Muscle layer of duodenum (tissue), 2 donors: Measurements from ENCODE around the gene RPUSD2.
A peak's percentile ranks its signal among the peaks of the same experiment; 100 is the strongest.

ENCODE experiments used
- H3K27ac ChIP-seq: one replicate; pipeline ENCODE4 v1.7.0; 2013; ENCODE audit warnings: mild to moderate bottlenecking, low read length
- H3K27me3 ChIP-seq: one replicate; pipeline ENCODE4 v1.7.0; 2013; ENCODE audit warnings: low read depth, mild to moderate bottlenecking, control low read depth, low read length
- H3K36me3 ChIP-seq, 2 donors: one replicate each; pipeline ENCODE4 v1.7.0; 2013; ENCODE audit warnings: low read length in 2 of 2, control low read depth in 1 of 2, mild to moderate bottlenecking in 1 of 2; ENCODE audit not compliant: insufficient read depth in 2 of 2, control insufficient read depth in 1 of 2
- H3K4me1 ChIP-seq, 2 donors: one replicate each; pipeline ENCODE4 v1.7.0; 2013; ENCODE audit warnings: low read length in 2 of 2, mild to moderate bottlenecking in 2 of 2, control low read depth in 1 of 2, moderate library complexity in 1 of 2; ENCODE audit not compliant: insufficient read depth in 2 of 2, control insufficient read depth in 1 of 2
- H3K4me3 ChIP-seq, 2 donors: one replicate each; pipeline ENCODE4 v1.7.0; 2013; ENCODE audit warnings: low read length in 2 of 2, low read depth in 1 of 2, mild to moderate bottlenecking in 1 of 2
- H3K9me3 ChIP-seq, 2 donors: one replicate each; pipeline ENCODE4 v1.7.0; 2013; ENCODE audit warnings: low read length in 2 of 2, control low read depth in 1 of 2, mild to moderate bottlenecking in 1 of 2; ENCODE audit not compliant: control insufficient read depth in 1 of 2
- donor health status: healthy.

The RPUSD2 gene

GRCh38 chr15:40594429-40594836 is 25.3 kb downstream of the RPUSD2 start:
- H3K4me1 ChIP-seq: peaks cover 0 to 7% of the 10 kb centered on the region in 2 donors
- peaks cover 0 to 3% of the 10 kb centered on the region in 2 donors for H3K36me3 ChIP-seq
- peak overlapping the region; percentile 83 to 90 for H3K4me3 ChIP-seq
- peak overlapping the region; percentile 99 for H3K27ac ChIP-seq
- no peaks in the 10 kb centered on the region for H3K27me3 ChIP-seq
- H3K9me3 ChIP-seq: no peaks in the 10 kb centered on the region

DNA sequence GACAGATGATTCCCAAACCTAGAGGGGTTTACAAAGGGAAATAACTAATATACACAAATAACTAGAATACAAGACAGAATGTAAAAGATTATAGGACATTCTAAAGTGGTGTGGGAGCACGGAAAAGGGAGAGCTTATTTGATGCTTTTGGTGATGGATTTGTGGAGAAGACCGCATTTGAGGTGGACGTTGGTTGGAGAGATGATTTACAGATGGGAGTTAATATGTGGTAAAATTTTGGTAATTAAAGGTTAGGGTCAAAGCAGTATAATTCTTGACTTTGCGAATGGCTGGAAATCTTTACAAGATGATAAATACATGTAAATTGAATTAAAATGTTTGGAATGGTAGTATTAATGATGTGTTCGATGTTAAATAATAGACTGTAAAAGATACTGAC is 26.1 kb downstream of the RPUSD2 start:
- H3K36me3 ChIP-seq: peaks cover 0 to 3% of the 10 kb centered on the region in 2 donors
- H3K27ac ChIP-seq: no peak overlapping the region
- peak overlapping the region in 1 of 2 donors; percentile 90 for H3K4me3 ChIP-seq
- H3K9me3 ChIP-seq: no peaks in the 10 kb centered on the region
- H3K27me3 ChIP-seq: no peaks in the 10 kb centered on the region
- peaks cover 0 to 7% of the 10 kb centered on the region in 2 donors for H3K4me1 ChIP-seq

GRCh38 chr15:40595773-40596172 is 26.7 kb downstream of the RPUSD2 start:
- no peaks in the 10 kb centered on the region for H3K9me3 ChIP-seq
- peaks cover 0 to 3% of the 10 kb centered on the region in 2 donors for H3K36me3 ChIP-seq
- no peaks in the 10 kb centered on the region for H3K27me3 ChIP-seq
- H3K4me3 ChIP-seq: no peak overlapping the region
- no peak overlapping the region for H3K27ac ChIP-seq
- H3K4me1 ChIP-seq: peaks cover 0 to 7% of the 10 kb centered on the region in 2 donors

DNA sequence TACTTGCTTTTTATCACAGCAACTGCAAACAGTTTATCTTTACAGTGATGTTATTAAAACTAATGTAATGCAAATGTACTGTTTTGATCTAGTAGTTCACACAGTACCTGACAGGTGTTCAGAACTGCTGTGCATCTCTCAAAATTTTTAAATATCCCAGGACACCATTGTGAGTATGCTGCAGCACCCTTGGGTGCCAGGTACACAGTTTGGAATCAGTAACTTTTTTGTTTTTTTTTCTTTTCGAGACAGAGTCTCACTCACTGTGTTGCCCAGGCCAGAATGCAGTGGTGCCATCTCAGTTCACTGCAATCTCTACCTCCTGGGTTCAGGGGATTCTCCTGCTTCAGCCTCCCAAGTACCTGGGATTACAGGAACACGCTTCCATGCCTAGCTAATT is 27.9 kb downstream of the RPUSD2 start:
- Histone ChIP-seq H3K4me1 (peaks cover 0 to 7% of the 10 kb centered on the region in 2 donors), H3K9me3 (no peaks in the 10 kb centered on the region), H3K36me3 (peaks cover 0 to 3% of the 10 kb centered on the region in 2 donors), H3K27ac (no peak overlapping the region), H3K4me3 (no peak overlapping the region), H3K27me3 (no peaks in the 10 kb centered on the region)

DNA sequence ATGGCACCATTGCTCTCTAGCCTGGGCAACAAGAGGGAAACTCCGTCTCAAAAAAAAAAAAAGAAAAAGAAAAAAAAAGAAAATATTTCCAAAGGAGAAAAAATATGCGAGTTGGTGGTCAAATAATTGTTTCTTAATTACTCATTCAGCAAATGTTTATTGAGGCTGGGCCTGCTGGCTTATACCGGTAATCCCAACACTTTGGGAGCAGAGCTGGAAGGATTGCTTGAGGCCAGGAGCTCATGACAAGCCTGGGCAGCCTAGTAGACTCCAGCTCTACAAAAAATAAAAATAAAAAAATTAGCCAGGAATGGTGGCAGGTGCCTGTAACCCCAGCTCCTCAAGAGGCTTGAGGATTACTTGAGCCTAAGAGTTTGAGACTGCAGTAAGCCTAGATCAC is 29.0 kb downstream of the RPUSD2 start:
- Histone ChIP-seq H3K4me3 (no peak overlapping the region), H3K27me3 (no peaks in the 10 kb centered on the region), H3K27ac (no peak overlapping the region), H3K9me3 (no peaks in the 10 kb centered on the region), H3K36me3 (peaks cover 0 to 3% of the 10 kb centered on the region in 2 donors), H3K4me1 (peaks cover 0 to 7% of the 10 kb centered on the region in 2 donors)

DNA sequence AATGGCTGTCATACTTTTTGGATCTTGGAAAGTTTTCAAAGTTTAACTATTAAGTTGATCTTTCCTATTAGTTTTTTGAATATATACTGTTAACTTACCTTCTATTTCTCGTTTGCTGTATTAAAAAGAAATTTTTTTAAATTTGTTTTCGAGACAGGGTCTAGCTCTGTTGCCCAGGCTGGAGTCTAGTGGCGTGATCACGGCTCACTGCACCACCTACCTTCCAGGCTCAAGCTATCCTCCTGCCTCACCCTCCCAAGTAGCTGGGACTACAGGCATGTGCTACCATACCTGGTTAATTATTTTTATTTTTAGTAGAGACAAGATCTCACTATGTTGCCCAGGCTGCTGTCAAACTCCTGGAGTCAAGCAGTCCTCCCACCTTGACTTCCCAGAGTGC is 29.6 kb downstream of the RPUSD2 start:
- no peak overlapping the region for H3K27ac ChIP-seq
- peaks cover 0 to 3% of the 10 kb centered on the region in 2 donors for H3K36me3 ChIP-seq
- no peaks in the 10 kb centered on the region for H3K27me3 ChIP-seq
- H3K9me3 ChIP-seq: no peaks in the 10 kb centered on the region
- no peak overlapping the region for H3K4me3 ChIP-seq
- H3K4me1 ChIP-seq: peaks cover 0 to 7% of the 10 kb centered on the region in 2 donors

GRCh38 chr15:40600956-40601355 is 31.9 kb downstream of the RPUSD2 start:
- Histone ChIP-seq H3K4me1 (no peaks in the 10 kb centered on the region), H3K27me3 (no peaks in the 10 kb centered on the region), H3K27ac (no peak overlapping the region), H3K9me3 (no peaks in the 10 kb centered on the region), H3K36me3 (no peaks in the 10 kb centered on the region), H3K4me3 (no peak overlapping the region)

- Histone ChIP-seq H3K4me3 (no peak overlapping the region), H3K27me3 (no peaks in the 10 kb centered on the region), H3K36me3 (no peaks in the 10 kb centered on the region), H3K27ac (no peak overlapping the region), H3K9me3 (no peaks in the 10 kb centered on the region), H3K4me1 (no peaks in the 10 kb centered on the region)
Observed at GRCh38 chr15:40603935-40604334, 34.8 kb downstream of the RPUSD2 start.

GRCh38 chr15:40613080-40613479 is 44.0 kb downstream of the RPUSD2 start:
- Histone ChIP-seq H3K4me3 (no peak overlapping the region), H3K4me1 (no peaks in the 10 kb centered on the region), H3K9me3 (no peaks in the 10 kb centered on the region), H3K27ac (no peak overlapping the region), H3K36me3 (no peaks in the 10 kb centered on the region), H3K27me3 (no peaks in the 10 kb centered on the region)

DNA sequence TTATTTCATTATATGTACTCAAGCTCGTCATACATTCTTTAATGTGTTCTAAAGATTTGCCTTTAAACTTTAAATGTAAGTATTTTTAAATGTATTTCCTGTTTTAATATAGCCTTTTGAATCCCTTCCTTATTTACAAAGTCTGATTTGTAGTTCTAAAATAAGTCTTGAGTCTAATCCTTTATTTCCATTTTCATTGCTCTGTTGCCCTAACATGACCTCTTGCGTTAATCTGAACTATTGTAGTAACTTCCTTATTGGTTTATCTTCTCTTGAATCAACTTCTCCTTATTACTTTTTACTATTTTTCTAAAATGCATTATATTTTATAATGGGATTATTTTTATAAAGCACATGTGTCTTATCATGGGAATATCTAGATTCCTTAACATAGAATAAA is 48.9 kb downstream of the RPUSD2 start:
- Histone ChIP-seq H3K4me1 (no peaks in the 10 kb centered on the region), H3K36me3 (no peaks in the 10 kb centered on the region), H3K27ac (no peak overlapping the region), H3K4me3 (no peak overlapping the region), H3K27me3 (no peaks in the 10 kb centered on the region), H3K9me3 (no peaks in the 10 kb centered on the region)

- no peak overlapping the region for H3K4me3 ChIP-seq
- H3K9me3 ChIP-seq: no peaks in the 10 kb centered on the region
- H3K27me3 ChIP-seq: no peaks in the 10 kb centered on the region
- no peaks in the 10 kb centered on the region for H3K4me1 ChIP-seq
- H3K27ac ChIP-seq: no peak overlapping the region
- H3K36me3 ChIP-seq: no peaks in the 10 kb centered on the region
Observed at GRCh38 chr15:40618906-40619305, 49.8 kb downstream of the RPUSD2 start.

DNA sequence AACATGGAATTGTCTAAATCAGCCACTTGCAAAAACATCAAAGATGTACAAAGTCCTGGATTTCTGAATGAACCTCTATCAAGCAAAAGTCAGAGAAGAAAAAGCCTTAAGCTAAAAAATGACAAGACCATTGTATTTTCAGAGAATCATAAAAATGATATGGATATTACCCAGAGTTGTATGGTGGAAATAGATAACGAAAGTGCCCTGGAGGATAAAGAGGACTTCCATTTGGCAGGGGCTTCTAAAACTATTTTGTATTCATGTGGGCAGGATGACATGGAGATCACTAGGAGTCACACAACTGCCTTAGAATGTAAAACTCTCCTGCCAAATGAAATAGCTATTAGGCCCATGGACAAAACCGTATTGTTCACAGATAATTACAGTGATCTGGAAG is 54.3 kb downstream of the RPUSD2 start:
- Histone ChIP-seq H3K9me3 (no peaks in the 10 kb centered on the region), H3K36me3 (no peaks in the 10 kb centered on the region), H3K4me3 (no peak overlapping the region), H3K27ac (no peak overlapping the region), H3K27me3 (no peaks in the 10 kb centered on the region), H3K4me1 (no peaks in the 10 kb centered on the region)
